ENCODE data around the gene FAM186B.

DNA sequence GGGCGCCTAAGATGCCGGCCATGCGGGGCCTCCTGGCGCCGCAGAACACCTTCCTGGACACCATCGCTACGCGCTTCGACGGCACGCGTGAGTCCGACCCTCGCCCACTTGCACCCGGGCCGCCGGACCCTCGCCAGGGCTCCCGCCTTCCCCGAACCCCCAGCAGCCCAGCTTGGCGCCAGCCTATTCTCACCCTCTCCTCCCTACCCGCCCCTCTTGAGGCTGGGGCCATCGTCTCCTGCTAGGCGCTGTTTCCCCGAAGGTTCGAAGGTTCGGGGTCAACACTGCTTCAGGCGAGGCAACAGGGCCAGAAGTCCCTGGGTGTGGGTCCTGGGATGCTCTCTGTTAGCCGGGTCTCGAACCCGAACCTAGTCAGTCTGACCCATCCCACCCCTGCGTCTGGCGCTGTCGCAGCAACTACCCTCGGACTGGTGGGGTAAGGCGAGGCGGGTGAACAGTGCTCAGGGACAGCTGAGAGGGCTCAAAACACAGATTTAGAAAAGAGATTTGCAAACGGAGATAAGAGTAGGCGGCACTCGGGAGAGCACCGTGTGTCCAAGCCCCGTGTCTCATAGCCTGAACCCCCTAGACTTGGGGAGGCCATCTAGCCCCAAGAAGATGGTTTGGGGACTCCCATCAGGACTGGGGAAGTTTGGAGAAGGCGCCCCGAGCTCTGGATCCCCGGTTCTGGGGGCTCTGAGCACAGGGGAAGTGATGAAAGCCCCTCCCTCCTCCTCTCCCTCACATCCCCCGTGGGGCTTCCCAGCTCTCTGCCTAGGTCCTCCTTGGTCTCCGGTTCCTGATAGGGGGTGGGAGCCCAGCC lies 65.8 kb downstream of the FAM186B start:
- TF ChIP-seq GATA3 (IDR thresholded peaks at IDR 0.05; ENCODE audit: low read depth, low read length) = no peak
- no peak; the same call in 1 of the 2 replicates for TF ChIP-seq GATA2 (IDR thresholded peaks at IDR 0.05; ENCODE audit: low read depth, low read length)

Data from SH-SY5Y (cell line).